ENCODE measurements around the gene CDK1. TPM values are rescaled to one million over a fixed set of nuclear protein-coding genes. Genes with fewer than 3 reads are reported as not detected.

CDK1 gene
- total RNA-seq (2022; extraction: Qiagen RNA extraction; ENCODE audit: low read depth), result 52.1 to 99.5 TPM (median 91.7 TPM) in 5 replicates

GRCh38 chr10:60778214-60778970 lies at the start of gene CDK1:
TSS of gene CDK1 (plus strand) at chr10:60778478. CDS start at chr10:60780166, 1,688 bp downstream.

Other genes starting within 250 kb of the CDK1 start
- gene RHOBTB1, start 165.7 kb downstream of the CDK1 start, total RNA-seq (2022; extraction: Qiagen RNA extraction; ENCODE audit: low read depth), result 5.4 to 8.5 TPM (median 6.9 TPM) in 5 replicates